22Rv1 (cell line): ENCODE data around the gene ZFP36L2.

Experiments used
- CTCF ChIP-seq: fragments of 450-650 bp; IDR thresholded peaks from 2 replicates; pipeline ENCODE4 v1.5.1; 2017; ENCODE audit warnings: mild to moderate bottlenecking
- ZFX ChIP-seq: fragments of 450-650 bp; IDR thresholded peaks from 2 replicates; pipeline ENCODE4 v1.6.1; 2017; ENCODE audit warnings: antibody characterized with exemption, borderline replicate concordance

- no peak for TF ChIP-seq CTCF
- TF ChIP-seq ZFX = no peak
Observed at GRCh38 chr2:43201497-43201896, 24.9 kb downstream of the ZFP36L2 start.
